CD4-positive, alpha-beta T cell (primary cell): ENCODE data around the gene ARGLU1. TPM values are rescaled to one million over a fixed set of nuclear protein-coding genes. Genes with fewer than 3 reads are reported as not detected.

ENCODE experiments used
- ATAC-seq: fragments of 200-7000 bp; cut with Tn5 transposase; one replicate; pipeline ENCODE4 v1.10.0; 2022; ENCODE audit warnings: mild to moderate bottlenecking; ENCODE audit not compliant: poor library complexity
- CTCF ChIA-PET: fragments of 350-600 bp; sonication (Branson Sonifier 250); formaldehyde crosslinking; loops from one replicate; lab custom pipeline; 2021; ENCODE audit warnings: antibody characterized with exemption, inconsistent platforms; lab: Charles Lee
- POLR2A ChIA-PET: fragments of 350-600 bp; sonication (Branson Sonifier 250); formaldehyde crosslinking; loops from one replicate; lab custom pipeline; 2021; ENCODE audit warnings: antibody characterized with exemption, inconsistent platforms; lab: Charles Lee
- DNase-seq, 14 experiments: peaks; one replicate each; pipeline ENCODE4 v3.0.0-alpha.2; 2013 to 2020; ENCODE audit warnings: mixed read lengths in 2 of 14
- H3K27ac ChIP-seq, 2 donors: one replicate each; pipeline versions ENCODE4 v1.5.1 to v1.7.0; 2013; ENCODE audit warnings: low read length in 2 of 2, low read depth in 1 of 2, mild to moderate bottlenecking in 1 of 2
- H3K27me3 ChIP-seq, 2 experiments: 1 replicate in 1 of 2; 2 replicates in 1 of 2; pipeline versions ENCODE4 v1.6.1 to v1.7.0; 2013; ENCODE audit warnings: low read length in 2 of 2, control low read depth in 1 of 2, mild to moderate bottlenecking in 1 of 2, moderate library complexity in 1 of 2; ENCODE audit not compliant: insufficient read depth in 2 of 2, control insufficient read depth in 1 of 2
- H3K36me3 ChIP-seq: one replicate; pipeline ENCODE4 v1.6.1; 2013; ENCODE audit warnings: low read length, control low read depth; ENCODE audit not compliant: insufficient read depth
- H3K4me1 ChIP-seq: one replicate; pipeline ENCODE4 v1.6.1; 2013; ENCODE audit warnings: low read length, control low read depth; ENCODE audit not compliant: insufficient read depth
- H3K4me3 ChIP-seq: one replicate; pipeline ENCODE4 v1.5.1; 2013; ENCODE audit warnings: mild to moderate bottlenecking, low read length, moderate library complexity
- H3K9me3 ChIP-seq, 2 experiments: 1 replicate in 1 of 2; 2 replicates in 1 of 2; pipeline versions ENCODE4 v1.6.1 to v1.7.0; 2013; ENCODE audit warnings: low read length in 2 of 2, mild to moderate bottlenecking in 2 of 2, control low read depth in 1 of 2, moderate library complexity in 1 of 2; ENCODE audit not compliant: control insufficient read depth in 1 of 2, insufficient read depth in 1 of 2
- H3K27ac Mint-ChIP-seq: one replicate; pipeline ENCODE4 v1.8.0; 2020; ENCODE audit warnings: mixed read lengths
- H3K27me3 Mint-ChIP-seq: one replicate; pipeline ENCODE4 v1.8.0; 2021; ENCODE audit warnings: mixed read lengths
- H3K36me3 Mint-ChIP-seq: one replicate; pipeline ENCODE4 v1.8.0; 2021; ENCODE audit warnings: low read depth, mixed read lengths
- H3K4me1 Mint-ChIP-seq: one replicate; pipeline ENCODE4 v1.8.0; 2021; ENCODE audit warnings: low read depth, mixed read lengths
- H3K4me3 Mint-ChIP-seq: one replicate; pipeline ENCODE4 v1.8.0; 2020; ENCODE audit warnings: mild to moderate bottlenecking, mixed read lengths
- H3K9me3 Mint-ChIP-seq: one replicate; pipeline ENCODE4 v1.8.0; 2020; ENCODE audit warnings: mixed read lengths
- intact Hi-C, 2 experiments: fragments of 100-400 bp; cut with DNase I in 1 of 2; cut with micrococcal nuclease in 1 of 2; formaldehyde crosslinking; loops; one replicate each; pipeline versions ENCODE4 v1.15.1 to v1.9.0; 2023 to 2025; cut with DNase I, micrococcal nuclease
- total RNA-seq, 174 experiments: library from RNA in 2 of 174; stranded (reverse) in 2 of 174; gene quantifications; one replicate each; pipeline ENCODE4 v1.2.3 and lab custom pipeline; 2021 to 2026
- TF ChIP-seq, protein P1 (sequence below): fragments of 200-600 bp; IDR thresholded peaks from one replicate; pipeline ENCODE4 v1.8.0; 2022; ENCODE audit warnings: antibody characterized with exemption, mild to moderate bottlenecking

ARGLU1 gene
- total RNA-seq, 2 experiments from 2014 or later, result 146 to 152 TPM

- ATAC-seq (no peak), DNase-seq (no peak)
- H3K27ac ChIP-seq, result no peak overlapping the region
- POLR2A ChIA-PET, result no interaction called here
- H3K27me3 ChIP-seq, result no peaks in the 10 kb centered on the region
- TF ChIP-seq, protein P1, sequence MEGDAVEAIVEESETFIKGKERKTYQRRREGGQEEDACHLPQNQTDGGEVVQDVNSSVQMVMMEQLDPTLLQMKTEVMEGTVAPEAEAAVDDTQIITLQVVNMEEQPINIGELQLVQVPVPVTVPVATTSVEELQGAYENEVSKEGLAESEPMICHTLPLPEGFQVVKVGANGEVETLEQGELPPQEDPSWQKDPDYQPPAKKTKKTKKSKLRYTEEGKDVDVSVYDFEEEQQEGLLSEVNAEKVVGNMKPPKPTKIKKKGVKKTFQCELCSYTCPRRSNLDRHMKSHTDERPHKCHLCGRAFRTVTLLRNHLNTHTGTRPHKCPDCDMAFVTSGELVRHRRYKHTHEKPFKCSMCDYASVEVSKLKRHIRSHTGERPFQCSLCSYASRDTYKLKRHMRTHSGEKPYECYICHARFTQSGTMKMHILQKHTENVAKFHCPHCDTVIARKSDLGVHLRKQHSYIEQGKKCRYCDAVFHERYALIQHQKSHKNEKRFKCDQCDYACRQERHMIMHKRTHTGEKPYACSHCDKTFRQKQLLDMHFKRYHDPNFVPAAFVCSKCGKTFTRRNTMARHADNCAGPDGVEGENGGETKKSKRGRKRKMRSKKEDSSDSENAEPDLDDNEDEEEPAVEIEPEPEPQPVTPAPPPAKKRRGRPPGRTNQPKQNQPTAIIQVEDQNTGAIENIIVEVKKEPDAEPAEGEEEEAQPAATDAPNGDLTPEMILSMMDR, result no peak
- no peaks in the 10 kb centered on the region for H3K9me3 ChIP-seq
- H3K27ac Mint-ChIP-seq, result no peak overlapping the region
- CTCF ChIA-PET, result no interaction called here
- peaks cover 3% of the 10 kb centered on the region for H3K4me1 ChIP-seq
- no peaks in the 10 kb centered on the region for H3K36me3 Mint-ChIP-seq
- H3K36me3 ChIP-seq, result no peaks in the 10 kb centered on the region
- H3K4me3 ChIP-seq, result no peak overlapping the region
- H3K4me3 Mint-ChIP-seq, result no peak overlapping the region
- peaks cover 8% of the 10 kb centered on the region for H3K27me3 Mint-ChIP-seq
- intact Hi-C loops, result no loop called here
- H3K4me1 Mint-ChIP-seq, result no peaks in the 10 kb centered on the region
- H3K9me3 Mint-ChIP-seq, result no peaks in the 10 kb centered on the region
Observed at GRCh38 chr13:106614874-106615273, 46.9 kb upstream of the ARGLU1 start.

DNA sequence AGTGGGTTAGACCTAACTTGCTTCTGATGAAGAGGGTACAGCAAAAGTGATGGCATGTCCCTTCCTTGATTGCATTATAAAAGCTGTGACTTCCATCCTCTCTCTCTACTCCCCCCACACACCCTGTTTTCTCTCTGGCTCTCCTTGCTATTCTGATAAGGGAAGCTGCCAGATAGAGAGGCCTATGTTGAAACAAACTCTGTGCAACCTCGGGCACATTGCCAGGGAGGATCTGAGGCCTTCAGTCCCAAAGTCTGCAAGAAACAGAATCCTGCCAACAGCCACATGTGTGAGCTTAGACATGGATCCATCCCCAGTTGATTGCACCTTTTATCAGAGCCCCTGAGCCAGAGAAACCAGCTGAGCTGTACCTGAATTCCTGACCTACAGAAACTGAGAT lies 44.8 kb upstream of the ARGLU1 start:
- ChIA-PET CTCF (no interaction called here), POLR2A (no interaction called here)
- H3K4me3 Mint-ChIP-seq, result no peak overlapping the region
- peaks cover 11% of the 10 kb centered on the region for H3K27me3 Mint-ChIP-seq
- no peaks in the 10 kb centered on the region for H3K36me3 ChIP-seq
- no peaks in the 10 kb centered on the region for H3K9me3 ChIP-seq
- DNase-seq, result no peak
- H3K27ac ChIP-seq, result no peak overlapping the region
- H3K4me3 ChIP-seq, result no peak overlapping the region
- no peaks in the 10 kb centered on the region for H3K9me3 Mint-ChIP-seq
- no peaks in the 10 kb centered on the region for H3K36me3 Mint-ChIP-seq
- no peaks in the 10 kb centered on the region for H3K4me1 ChIP-seq
- H3K27ac Mint-ChIP-seq, result no peak overlapping the region
- H3K4me1 Mint-ChIP-seq, result no peaks in the 10 kb centered on the region
- TF ChIP-seq, protein P1, result no peak
- H3K27me3 ChIP-seq, result peaks cover 0 to 6% of the 10 kb centered on the region in 2 experiments
- no peak for ATAC-seq
- intact Hi-C loops, result no loop called here

DNA sequence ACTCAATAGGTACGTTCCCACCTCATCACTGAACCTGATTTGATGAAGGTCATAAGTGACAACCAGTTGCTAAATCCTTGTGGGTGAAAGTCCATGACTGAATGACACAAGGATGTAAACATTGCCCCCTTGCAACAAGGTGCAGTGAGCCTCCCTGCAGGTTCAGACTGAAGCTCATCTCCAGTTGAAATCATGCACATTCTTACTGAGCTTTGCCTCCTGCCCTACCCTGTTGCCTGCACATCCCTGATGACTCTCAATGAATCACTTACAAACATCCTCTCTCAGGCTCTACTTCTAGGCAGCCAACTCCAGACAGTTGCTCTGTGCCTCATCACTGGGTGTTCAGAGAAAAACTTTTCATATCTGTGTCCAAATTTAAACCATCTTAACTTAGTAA lies 42.5 kb upstream of the ARGLU1 start:
- no peak overlapping the region for H3K4me3 Mint-ChIP-seq

More for the DNA sequence above, 42.5 kb upstream of the ARGLU1 start:
- ATAC-seq (no peak), DNase-seq (no peak)
- TF ChIP-seq, protein P1, result no peak
- no peak overlapping the region for H3K4me3 ChIP-seq
- H3K4me1 Mint-ChIP-seq, result no peaks in the 10 kb centered on the region
- no peaks in the 10 kb centered on the region for H3K36me3 ChIP-seq
- no peaks in the 10 kb centered on the region for H3K4me1 ChIP-seq
- H3K27me3 ChIP-seq, result peaks cover 0 to 6% of the 10 kb centered on the region in 2 experiments
- H3K9me3 ChIP-seq, result no peaks in the 10 kb centered on the region
- H3K9me3 Mint-ChIP-seq, result no peaks in the 10 kb centered on the region
- peaks cover 26% of the 10 kb centered on the region for H3K27me3 Mint-ChIP-seq
- no peak overlapping the region for H3K27ac ChIP-seq
- ChIA-PET POLR2A (no interaction called here), CTCF (no interaction called here)
- intact Hi-C loops, result no loop called here
- H3K36me3 Mint-ChIP-seq, result no peaks in the 10 kb centered on the region
- H3K27ac Mint-ChIP-seq, result no peak overlapping the region
